D721Med (cell line): ENCODE results near the gene C11orf68.

ENCODE experiments used
- DNase-seq: peaks from one replicate; pipeline ENCODE4 v3.0.0; 2011; ENCODE audit warnings: low spot score; ENCODE audit not compliant: insufficient read length
- FAIRE-seq: peaks from 2 replicates; lab custom pipeline; 2011; peaks lifted over from hg19 to GRCh38; lab: Jason Lieb, UNC
- CTCF ChIP-seq: IDR thresholded peaks from 2 replicates; pipeline ENCODE4 v1.5.1; 2012; ENCODE audit warnings: mild to moderate bottlenecking, control low read depth; ENCODE audit not compliant: insufficient read depth; ENCODE audit errors: missing control alignments

C11orf68 gene

GRCh38 chr11:65947603-65948125 lies 28.8 kb upstream of the C11orf68 start:
- TF ChIP-seq CTCF: no peak

GRCh38 chr11:65947133-65947532 lies 28.3 kb upstream of the C11orf68 start:
- FAIRE-seq (no peak), DNase-seq (no peak)
- TF ChIP-seq CTCF: no peak

More at GRCh38 chr11:65947603-65948125, 28.8 kb upstream of the C11orf68 start:
- FAIRE-seq: no peak
- DNase-seq: no peak

- DNase-seq (no peak), FAIRE-seq (no peak)
- no peak for TF ChIP-seq CTCF
Observed at GRCh38 chr11:65946655-65947054, 27.8 kb upstream of the C11orf68 start.

- FAIRE-seq: no peak
- DNase-seq: no peak
- no peak for TF ChIP-seq CTCF
Observed at GRCh38 chr11:65945941-65946558, 27.2 kb upstream of the C11orf68 start.

GRCh38 chr11:65945430-65945911 lies 26.6 kb upstream of the C11orf68 start, which contains the start of gene TSGA10IP:
Gene TSGA10IP, plus strand, starts transcription at chr11:65945480. Its CDS starts 196 bp downstream, at chr11:65945676.
- TF ChIP-seq CTCF: no peak
- DNase-seq: no peak
- FAIRE-seq: no peak

- TF ChIP-seq CTCF: no peak
- DNase-seq (no peak), FAIRE-seq (no peak)
Observed at GRCh38 chr11:65944767-65945166, 25.9 kb upstream of the C11orf68 start.

- no peak for TF ChIP-seq CTCF
- DNase-seq: no peak
- FAIRE-seq: no peak
Observed at GRCh38 chr11:65944191-65944590, 25.3 kb upstream of the C11orf68 start.
